SH-SY5Y (cell line): Measurements from ENCODE around the gene LCE5A.

Source experiments
- GATA2 ChIP-seq: IDR thresholded peaks from 2 replicates; pipeline ENCODE4 v1.6.1; 2011; ENCODE audit warnings: mild to moderate bottlenecking, low read depth, low read length
- GATA3 ChIP-seq: IDR thresholded peaks from 2 replicates; pipeline ENCODE4 v1.6.1; 2011; ENCODE audit warnings: low read depth, mild to moderate bottlenecking, low read length, moderate library complexity

DNA sequence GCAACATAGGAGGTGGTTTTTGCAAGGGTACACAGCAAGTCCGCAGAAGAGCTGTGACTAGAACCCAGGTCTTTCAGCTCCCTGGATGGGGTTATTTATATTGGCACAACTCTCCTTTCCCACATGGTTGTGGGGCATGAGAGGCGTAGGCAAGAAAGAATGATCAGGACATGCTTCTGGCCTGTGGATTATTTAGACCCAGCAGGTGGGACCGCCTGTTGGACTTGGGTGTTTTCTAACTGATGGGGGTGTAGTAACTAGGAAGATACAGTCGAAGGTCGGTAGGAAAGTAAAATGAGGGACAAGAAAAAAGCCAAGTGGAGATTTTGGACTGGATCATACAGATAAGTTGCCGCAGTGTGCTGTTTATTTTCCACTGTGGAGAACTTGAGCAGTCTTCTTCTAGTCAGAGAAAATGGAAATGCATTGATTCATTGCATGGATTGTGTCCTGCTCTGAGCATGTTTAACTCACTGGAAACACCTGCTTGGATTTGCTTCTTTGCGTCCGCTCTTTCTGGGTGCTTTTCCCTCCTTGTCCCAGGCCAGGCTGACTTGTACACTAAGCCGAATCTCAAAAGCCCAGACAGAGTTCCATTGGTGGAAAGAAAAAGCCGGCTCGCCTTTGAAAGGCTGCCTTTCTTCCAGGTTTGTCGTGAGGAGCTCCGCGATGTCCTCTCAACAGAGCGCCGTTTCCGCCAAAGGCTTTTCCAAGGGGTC is 4.3 kb downstream of the LCE5A start:
- TF ChIP-seq GATA3 (no peak), GATA2 (no peak)
